Activated naive CD8-positive, alpha-beta T cell treated with anti-CD3 and anti-CD28 coated beads, Interleukin-2, amount 50 U/mL, for 24 hours (primary cell): ENCODE results near the gene UGGT2.
"Not testable (repeated sequence)": the region's sequence is repeated elsewhere in the genome, so short reads cannot be mapped to it uniquely, and the experiment has no call there.

Experiments used
- ATAC-seq: fragments of 150-1000 bp; cut with Tn5 transposase; one replicate; pipeline ENCODE4 v1.10.0; 2021
- DNase-seq: peaks from one replicate; pipeline ENCODE4 v3.0.0; 2021
- H3K27ac Mint-ChIP-seq: one replicate; pipeline ENCODE4 v1.8.0; 2021; ENCODE audit warnings: mild to moderate bottlenecking, mixed read lengths
- H3K27me3 Mint-ChIP-seq: one replicate; pipeline ENCODE4 v1.8.0; 2021; ENCODE audit warnings: mixed read lengths
- H3K36me3 Mint-ChIP-seq: one replicate; pipeline ENCODE4 v1.8.0; 2021; ENCODE audit warnings: low read depth, mixed read lengths
- H3K4me1 Mint-ChIP-seq: one replicate; pipeline ENCODE4 v1.8.0; 2021; ENCODE audit warnings: mixed read lengths
- H3K4me3 Mint-ChIP-seq: one replicate; pipeline ENCODE4 v1.8.0; 2021; ENCODE audit warnings: mild to moderate bottlenecking, moderate library complexity, mixed read lengths
- H3K9me3 Mint-ChIP-seq: one replicate; pipeline ENCODE4 v1.8.0; 2021; ENCODE audit warnings: mixed read lengths

The UGGT2 gene

DNA sequence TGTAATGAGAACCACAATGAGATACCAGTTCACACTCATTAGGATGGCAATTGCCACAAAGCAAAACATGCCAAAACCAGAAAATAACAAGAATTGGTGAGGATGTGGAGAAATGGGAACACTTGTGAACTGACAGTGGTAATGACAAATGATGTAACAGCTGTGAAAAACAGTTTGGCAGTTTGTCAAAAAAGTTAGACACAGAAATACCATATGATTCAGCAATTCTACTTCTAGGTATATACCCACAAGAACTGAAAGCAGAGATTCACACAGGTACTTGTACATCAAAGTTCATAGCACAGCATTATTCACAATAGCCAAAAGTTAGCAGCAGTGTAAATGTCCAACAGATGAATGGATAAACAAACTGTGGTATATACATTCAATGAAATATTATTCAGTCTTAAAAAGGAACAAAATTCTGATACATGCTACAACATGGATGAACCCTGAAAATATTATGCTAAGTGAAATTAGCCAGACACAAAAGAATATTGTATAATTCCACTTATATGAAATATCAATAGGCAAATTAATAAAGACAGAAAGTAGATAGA, 96.5 kb downstream of the UGGT2 start:
- Mint-ChIP-seq H3K4me3 (no peak overlapping the region), H3K4me1 (no peaks in the 10 kb centered on the region), H3K27ac (no peak overlapping the region), H3K9me3 (peaks cover 5% of the 10 kb centered on the region), H3K36me3 (no peaks in the 10 kb centered on the region), H3K27me3 (no peaks in the 10 kb centered on the region)
- DNase-seq: no peak
- ATAC-seq: no peak

DNA sequence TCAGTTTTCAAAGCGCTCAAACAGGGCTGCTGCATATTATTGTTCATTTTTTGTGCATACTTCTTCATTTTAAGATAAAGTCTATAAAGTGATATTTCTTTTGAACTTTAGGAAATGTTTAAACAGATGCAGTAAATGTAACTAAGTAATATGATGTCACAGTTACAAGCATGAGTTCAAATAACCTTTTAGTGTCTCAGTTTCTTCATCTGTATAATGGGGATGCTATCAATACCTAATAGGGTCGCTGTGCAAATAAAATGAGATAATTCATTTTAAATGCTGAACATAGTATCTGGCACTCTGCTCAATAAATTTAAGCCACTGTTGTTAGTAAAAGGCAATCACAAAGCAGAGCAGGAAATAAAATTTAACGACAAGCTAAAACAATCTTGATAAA, 97.5 kb downstream of the UGGT2 start:
- no peak for DNase-seq
- Mint-ChIP-seq H3K27ac (no peak overlapping the region), H3K36me3 (no peaks in the 10 kb centered on the region), H3K9me3 (peaks cover 9% of the 10 kb centered on the region), H3K4me1 (no peaks in the 10 kb centered on the region), H3K4me3 (no peak overlapping the region), H3K27me3 (no peaks in the 10 kb centered on the region)
- ATAC-seq: no peak

DNA sequence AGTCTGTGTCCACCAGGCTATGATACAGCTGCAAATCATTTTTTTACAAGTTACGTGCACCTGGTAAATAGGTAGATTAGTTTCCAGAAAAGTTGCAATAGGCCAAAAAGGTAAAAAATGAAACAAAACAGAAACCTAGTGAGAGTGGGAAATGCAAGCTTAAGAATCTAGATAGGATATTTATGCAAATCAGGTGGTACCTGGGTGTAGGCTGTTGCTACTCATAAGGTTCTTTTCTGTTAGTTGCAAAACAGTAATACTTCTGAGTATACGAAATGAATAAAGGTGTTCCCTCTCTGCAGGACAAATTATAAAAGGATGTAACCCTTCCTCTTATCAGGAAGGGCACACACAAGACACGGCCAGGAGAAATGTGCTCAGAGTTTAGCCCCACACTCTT, 97.9 kb downstream of the UGGT2 start:
- Mint-ChIP-seq H3K36me3 (no peaks in the 10 kb centered on the region), H3K27me3 (no peaks in the 10 kb centered on the region), H3K9me3 (peaks cover 13% of the 10 kb centered on the region), H3K4me3 (no peak overlapping the region), H3K27ac (no peak overlapping the region), H3K4me1 (no peaks in the 10 kb centered on the region)
- DNase-seq: no peak
- ATAC-seq: no peak

DNA sequence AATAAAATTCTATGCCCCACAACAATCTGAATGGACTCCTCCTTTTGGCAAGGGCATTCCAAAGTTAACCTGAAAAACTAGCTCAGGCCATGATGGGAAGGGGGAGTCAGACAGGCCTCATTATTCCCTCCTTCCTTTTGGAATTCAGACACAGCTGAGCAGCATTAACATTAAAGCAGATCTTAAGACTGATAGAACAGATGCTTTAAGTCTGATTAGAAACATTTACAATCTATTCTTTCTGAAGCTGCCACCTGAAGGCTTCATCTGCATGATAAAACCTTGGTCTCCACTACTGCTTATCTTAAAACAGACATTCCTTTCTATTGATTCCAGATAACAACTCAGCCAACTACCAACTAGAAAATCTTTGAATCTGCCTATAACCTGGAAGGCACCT, 98.9 kb downstream of the UGGT2 start:
- H3K4me3 Mint-ChIP-seq: no peak overlapping the region
- no peak overlapping the region for H3K27ac Mint-ChIP-seq

DNA sequence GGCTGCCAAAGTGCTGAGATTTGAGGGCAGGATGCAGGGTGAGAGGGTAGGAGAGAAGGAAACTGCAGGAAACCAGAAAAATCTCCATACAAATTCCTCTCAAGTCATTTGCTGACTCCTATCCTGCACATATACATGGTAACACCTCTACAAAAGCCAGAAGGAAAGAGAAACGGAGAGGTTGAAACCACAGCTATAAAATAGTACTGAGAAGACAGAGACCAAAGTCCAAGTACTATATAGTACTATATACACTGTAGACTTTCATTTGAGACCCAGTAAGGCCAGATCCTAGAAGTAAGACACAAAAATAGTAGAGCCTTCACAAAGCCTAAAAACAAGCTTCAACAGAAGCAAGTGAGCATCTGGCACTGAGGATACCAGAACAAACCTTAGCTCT, 103.1 kb downstream of the UGGT2 start:
- H3K4me3 Mint-ChIP-seq: no peak overlapping the region
- DNase-seq (no peak), ATAC-seq (no peak)
- H3K9me3 Mint-ChIP-seq: peaks cover 8% of the 10 kb centered on the region
- H3K4me1 Mint-ChIP-seq: no peaks in the 10 kb centered on the region
- no peak overlapping the region for H3K27ac Mint-ChIP-seq
- no peaks in the 10 kb centered on the region for H3K27me3 Mint-ChIP-seq
- no peaks in the 10 kb centered on the region for H3K36me3 Mint-ChIP-seq

More for the DNA sequence above, 98.9 kb downstream of the UGGT2 start:
- Mint-ChIP-seq H3K9me3 (peaks cover 8% of the 10 kb centered on the region), H3K36me3 (no peaks in the 10 kb centered on the region), H3K27me3 (no peaks in the 10 kb centered on the region), H3K4me1 (no peaks in the 10 kb centered on the region)
- ATAC-seq (no peak), DNase-seq (no peak)

DNA sequence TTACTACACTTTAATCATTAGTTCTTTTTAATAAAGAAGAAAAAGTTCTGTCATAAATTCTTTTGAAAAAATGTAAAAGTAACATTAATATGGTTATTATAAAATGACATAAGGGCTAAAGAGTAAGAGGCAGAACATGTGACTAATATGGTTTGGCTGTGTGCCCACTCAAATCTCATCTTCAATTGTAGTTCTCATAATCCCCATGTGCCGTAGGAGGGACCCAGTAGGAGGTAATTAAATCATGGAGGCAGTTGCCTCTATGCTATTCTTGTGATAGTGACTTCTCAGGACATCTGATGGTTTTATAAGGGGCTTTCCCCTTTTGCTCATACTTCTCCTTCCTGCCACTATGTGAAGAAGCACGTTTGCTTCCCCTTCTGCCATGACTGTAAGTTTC, 104.5 kb downstream of the UGGT2 start:
- DNase-seq: no peak
- Mint-ChIP-seq H3K4me1 (no peaks in the 10 kb centered on the region), H3K27ac (no peak overlapping the region), H3K4me3 (no peak overlapping the region), H3K27me3 (no peaks in the 10 kb centered on the region), H3K36me3 (no peaks in the 10 kb centered on the region), H3K9me3 (peaks cover 8% of the 10 kb centered on the region)
- no peak for ATAC-seq

DNA sequence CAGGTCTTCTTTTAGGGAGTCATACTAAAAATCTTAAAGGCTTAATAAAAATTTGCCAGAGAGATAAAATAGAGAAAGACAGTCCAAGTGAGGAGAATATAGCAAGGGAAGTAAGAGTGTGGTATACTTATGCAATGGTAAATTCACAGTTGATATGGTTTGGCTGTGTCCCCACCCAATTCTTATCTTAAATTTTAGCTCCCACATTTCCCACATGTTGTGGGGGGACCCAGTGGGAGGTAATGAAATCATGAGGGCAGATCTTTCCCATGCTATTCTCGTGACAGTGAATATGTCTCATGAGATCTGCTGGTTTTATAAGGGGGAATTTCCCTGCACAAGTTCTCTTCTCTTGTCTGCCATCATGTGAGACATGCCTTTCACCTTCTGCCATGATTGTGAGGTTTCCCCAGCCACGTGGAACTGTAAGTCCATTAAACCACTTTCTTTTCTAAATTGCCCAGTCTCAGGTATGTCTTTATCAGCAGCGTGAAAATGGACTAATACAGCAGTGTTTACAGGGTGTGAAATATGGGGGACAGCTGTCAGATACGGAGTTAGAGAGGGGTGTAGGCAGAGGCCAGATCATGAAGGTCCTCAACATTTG, 115.4 kb downstream of the UGGT2 start:
- H3K4me3 Mint-ChIP-seq: no peak overlapping the region
- H3K27me3 Mint-ChIP-seq: no peaks in the 10 kb centered on the region
- H3K4me1 Mint-ChIP-seq: no peaks in the 10 kb centered on the region
- no peak overlapping the region for H3K27ac Mint-ChIP-seq
- ATAC-seq (no peak), DNase-seq (no peak)
- H3K36me3 Mint-ChIP-seq: no peaks in the 10 kb centered on the region
- no peaks in the 10 kb centered on the region for H3K9me3 Mint-ChIP-seq

DNA sequence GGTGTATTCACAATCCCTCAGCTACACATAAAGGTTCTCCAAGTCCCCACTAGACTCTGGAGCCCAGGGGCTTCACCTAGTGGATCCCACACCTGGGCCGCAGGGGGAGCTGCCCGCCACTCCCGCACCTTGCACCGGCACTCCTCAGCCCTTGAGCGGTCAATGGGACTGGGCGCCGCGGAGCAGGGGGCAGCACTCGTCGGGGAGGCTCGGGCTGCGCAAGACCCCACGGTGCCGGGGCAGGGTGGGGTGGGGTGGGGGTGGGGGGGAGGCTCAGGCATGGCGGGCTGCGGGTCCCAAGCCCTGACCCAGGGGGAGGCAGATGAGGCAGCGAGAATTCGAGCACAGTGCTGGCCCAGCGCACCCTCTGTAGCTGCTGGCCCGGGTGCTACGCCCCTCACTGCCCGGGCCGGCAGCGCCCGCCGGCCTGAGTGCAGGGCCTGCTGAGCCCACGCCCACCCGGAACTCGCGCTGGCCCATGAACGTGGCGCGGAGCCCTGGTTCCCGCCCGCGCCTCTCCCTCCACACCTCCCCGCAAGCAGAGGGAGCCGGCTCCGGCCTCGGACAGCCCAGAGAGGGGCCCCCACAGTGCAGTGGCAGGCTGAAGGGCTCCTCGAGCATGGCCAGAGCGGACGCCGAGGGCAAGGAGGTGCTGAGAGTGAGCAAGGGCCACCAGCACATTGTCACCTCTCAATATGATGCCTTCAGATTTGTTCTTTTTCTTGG, 121.7 kb downstream of the UGGT2 start:
- Mint-ChIP-seq H3K27ac (no peak overlapping the region), H3K4me3 (no peak overlapping the region)
- ATAC-seq: no peak

DNA sequence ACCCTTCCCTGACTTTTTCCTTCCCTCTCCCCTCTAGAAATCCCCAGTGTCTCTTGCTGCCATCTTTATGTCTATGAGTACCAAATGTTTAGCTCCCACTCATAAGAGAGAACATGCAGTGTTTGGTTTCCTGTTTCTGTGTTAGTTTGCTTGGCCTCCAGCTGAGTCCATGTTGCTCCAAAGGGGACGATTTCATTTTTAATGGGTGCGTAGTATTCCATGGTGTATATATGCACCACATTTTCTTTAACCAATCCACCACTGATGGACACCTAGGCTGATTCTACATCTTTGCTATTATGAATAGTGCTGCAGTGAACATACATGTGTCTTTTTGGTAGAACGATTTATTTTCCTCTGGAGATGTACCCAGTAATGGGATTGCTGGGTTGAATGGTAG, 123.8 kb downstream of the UGGT2 start:
- no peaks in the 10 kb centered on the region for H3K36me3 Mint-ChIP-seq
- H3K27ac Mint-ChIP-seq: no peak overlapping the region
- H3K4me1 Mint-ChIP-seq: no peaks in the 10 kb centered on the region
- peaks cover 24% of the 10 kb centered on the region for H3K9me3 Mint-ChIP-seq
- H3K4me3 Mint-ChIP-seq: no peak overlapping the region
- DNase-seq: no peak
- no peak for ATAC-seq
- no peaks in the 10 kb centered on the region for H3K27me3 Mint-ChIP-seq

More for the DNA sequence above, 121.7 kb downstream of the UGGT2 start:
- peaks cover 24% of the 10 kb centered on the region for H3K9me3 Mint-ChIP-seq
- no peak for DNase-seq
- no peaks in the 10 kb centered on the region for H3K4me1 Mint-ChIP-seq
- H3K36me3 Mint-ChIP-seq: no peaks in the 10 kb centered on the region
- H3K27me3 Mint-ChIP-seq: no peaks in the 10 kb centered on the region

DNA sequence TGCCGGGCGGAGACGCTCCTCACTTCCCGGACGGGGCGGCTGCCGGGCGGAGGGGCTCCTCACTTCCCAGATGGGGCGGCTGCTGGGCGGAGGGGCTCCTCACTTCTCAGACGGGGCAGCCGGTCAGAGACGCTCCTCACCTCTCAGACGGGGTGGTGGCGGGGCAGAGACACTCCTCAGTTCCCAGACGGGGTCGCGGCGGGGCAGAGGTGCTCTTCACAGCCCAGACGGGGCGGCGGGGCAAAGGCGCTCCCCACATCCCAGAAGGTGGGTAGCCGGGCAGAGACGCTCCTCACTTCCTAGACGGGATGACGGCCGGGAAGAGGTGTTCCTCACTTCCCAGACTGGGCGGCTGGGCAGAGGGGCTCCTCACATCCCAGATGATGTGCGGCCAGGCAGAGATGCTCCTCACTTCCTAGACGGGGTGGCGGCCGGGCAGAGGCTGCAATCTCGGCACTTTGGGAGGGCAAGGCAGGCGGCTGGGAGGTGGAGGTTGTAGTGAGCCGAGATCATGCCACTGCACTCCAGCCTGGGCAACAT, 124.8 kb downstream of the UGGT2 start:
- H3K36me3 Mint-ChIP-seq: not testable (repeated sequence)

DNA sequence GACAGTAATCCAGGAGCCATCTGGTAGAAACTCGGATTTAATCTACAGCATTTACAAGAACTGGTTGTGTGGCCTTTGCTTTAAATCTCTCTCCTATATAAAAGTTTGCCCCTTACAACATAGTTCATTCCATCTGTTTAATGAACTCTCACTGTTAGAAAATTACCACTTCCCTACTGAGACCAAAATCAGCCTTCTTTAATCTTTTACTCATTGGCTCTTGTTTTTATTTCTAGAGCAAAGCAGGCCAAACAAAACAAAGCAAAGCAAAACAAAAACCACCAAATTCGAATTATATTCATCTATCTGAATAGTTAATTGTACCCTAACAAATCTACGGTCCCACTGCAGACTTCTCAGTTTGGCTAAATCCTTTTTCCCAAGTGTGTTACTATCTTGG, 127.0 kb downstream of the UGGT2 start:
- Mint-ChIP-seq H3K4me3 (no peak overlapping the region), H3K27ac (no peak overlapping the region), H3K9me3 (peaks cover 16% of the 10 kb centered on the region), H3K4me1 (no peaks in the 10 kb centered on the region), H3K36me3 (no peaks in the 10 kb centered on the region), H3K27me3 (no peaks in the 10 kb centered on the region)
- DNase-seq: no peak
- ATAC-seq: no peak

More for the DNA sequence above, 124.8 kb downstream of the UGGT2 start:
- not testable (repeated sequence) for DNase-seq, H3K4me3 Mint-ChIP-seq, ATAC-seq, H3K27ac Mint-ChIP-seq, H3K27me3 Mint-ChIP-seq, H3K4me1 Mint-ChIP-seq
- peaks cover 24% of the 10 kb centered on the region for H3K9me3 Mint-ChIP-seq

DNA sequence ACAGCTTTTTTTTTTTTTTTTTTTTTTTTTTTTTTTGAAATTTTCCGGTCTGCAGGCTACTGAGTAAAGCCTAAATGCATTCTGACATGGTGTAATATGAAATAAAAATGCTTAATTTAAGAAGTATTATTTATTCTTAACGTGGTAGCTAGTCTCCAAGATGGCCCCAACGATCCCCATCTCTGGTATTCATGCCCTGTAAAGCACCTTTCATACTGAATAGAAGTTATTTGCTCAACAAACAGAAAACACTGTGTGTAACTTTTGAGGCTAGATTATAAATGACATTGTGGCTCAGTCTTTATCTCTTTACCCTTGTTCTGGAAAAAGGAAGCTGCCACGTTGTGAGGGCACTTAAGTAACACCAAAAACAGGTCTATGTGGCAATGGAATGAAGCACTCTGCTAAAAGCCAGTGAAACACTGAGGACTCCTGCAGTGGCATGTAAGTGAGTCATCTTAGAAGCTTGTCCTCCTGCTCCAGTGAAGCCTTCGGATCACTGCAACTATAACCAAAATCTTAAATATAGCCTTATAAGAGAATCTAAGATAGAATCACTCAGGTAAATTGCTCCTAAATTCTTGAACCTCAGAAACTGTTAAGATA, 128.7 kb downstream of the UGGT2 start:
- Mint-ChIP-seq H3K4me3 (no peak overlapping the region), H3K27ac (no peak overlapping the region), H3K4me1 (no peaks in the 10 kb centered on the region), H3K27me3 (no peaks in the 10 kb centered on the region), H3K36me3 (no peaks in the 10 kb centered on the region), H3K9me3 (peaks cover 4% of the 10 kb centered on the region)
- ATAC-seq (no peak), DNase-seq (no peak)

DNA sequence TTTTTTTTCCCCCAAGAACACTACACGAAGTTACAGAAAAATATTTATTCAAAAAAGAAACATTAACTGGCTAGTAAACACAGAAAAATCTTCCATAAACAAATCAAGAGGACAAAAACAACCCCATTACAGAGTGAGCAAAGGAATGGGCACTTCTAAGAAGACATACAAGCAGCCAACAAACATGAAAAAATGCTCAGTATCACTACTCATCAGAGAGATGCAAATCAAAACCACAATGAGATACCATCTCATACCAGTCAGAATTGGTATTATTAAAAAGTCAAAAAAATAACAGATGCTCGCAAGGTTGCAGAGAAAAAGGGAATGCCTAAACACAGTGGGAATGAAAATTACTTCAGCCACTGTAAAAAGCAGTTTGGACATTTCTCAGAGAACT, 131.7 kb downstream of the UGGT2 start:
- no peaks in the 10 kb centered on the region for H3K4me1 Mint-ChIP-seq

DNA sequence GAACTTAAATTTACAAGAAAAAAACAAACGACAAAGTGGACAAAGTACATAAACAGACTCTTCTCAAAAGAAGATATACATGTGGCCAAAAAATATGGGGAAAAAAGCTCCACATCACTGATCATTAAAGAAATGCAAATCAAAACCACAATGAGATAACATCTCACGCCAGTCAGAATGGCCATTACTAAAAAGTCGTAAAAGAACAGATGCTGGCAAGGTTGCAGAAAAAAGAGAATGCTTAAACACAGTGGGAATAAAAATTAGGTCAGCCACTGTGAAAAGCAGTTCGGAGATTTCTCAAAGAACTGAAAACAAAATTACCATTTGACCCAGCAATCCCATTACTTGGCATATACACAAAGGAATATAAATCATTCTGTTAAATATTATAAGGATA, 132.7 kb downstream of the UGGT2 start:
- no peak overlapping the region for H3K27ac Mint-ChIP-seq
- DNase-seq (no peak), ATAC-seq (no peak)
- no peaks in the 10 kb centered on the region for H3K9me3 Mint-ChIP-seq
- no peaks in the 10 kb centered on the region for H3K4me1 Mint-ChIP-seq
- H3K36me3 Mint-ChIP-seq: no peaks in the 10 kb centered on the region
- no peak overlapping the region for H3K4me3 Mint-ChIP-seq
- no peaks in the 10 kb centered on the region for H3K27me3 Mint-ChIP-seq

More for the DNA sequence above, 131.7 kb downstream of the UGGT2 start:
- Mint-ChIP-seq H3K4me3 (no peak overlapping the region), H3K27me3 (no peaks in the 10 kb centered on the region), H3K36me3 (no peaks in the 10 kb centered on the region), H3K27ac (no peak overlapping the region), H3K9me3 (no peaks in the 10 kb centered on the region)
- no peak for ATAC-seq
- DNase-seq: no peak

DNA sequence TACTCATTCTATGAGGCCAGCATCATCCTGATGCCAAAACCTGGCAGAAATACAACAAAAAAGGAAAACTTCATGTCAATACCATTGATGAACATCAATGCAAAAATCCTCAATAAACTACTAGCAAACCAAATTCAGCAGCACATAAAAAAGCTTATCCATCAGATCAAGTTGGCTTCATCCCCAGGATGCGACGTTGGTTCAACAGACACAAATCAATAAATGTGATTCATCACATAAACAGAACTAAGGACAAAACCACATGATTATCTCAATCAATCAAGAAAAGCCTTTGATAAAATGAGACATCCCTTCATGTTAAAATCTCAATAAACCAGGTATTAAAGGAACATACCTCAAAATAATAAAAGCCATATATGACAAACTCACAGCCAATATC, 134.3 kb downstream of the UGGT2 start:
- DNase-seq (no peak), ATAC-seq (no peak)
- H3K27me3 Mint-ChIP-seq: no peaks in the 10 kb centered on the region
- H3K27ac Mint-ChIP-seq: no peak overlapping the region
- no peaks in the 10 kb centered on the region for H3K9me3 Mint-ChIP-seq
- no peaks in the 10 kb centered on the region for H3K36me3 Mint-ChIP-seq
- H3K4me3 Mint-ChIP-seq: no peak overlapping the region
- H3K4me1 Mint-ChIP-seq: no peaks in the 10 kb centered on the region
